Peyer's patch (tissue), 4 donors: Measurements from ENCODE around the gene VAMP8. TPM values are rescaled to one million over a fixed set of nuclear protein-coding genes. Genes with fewer than 3 reads are reported as not detected.

Experiments
- DNase-seq, 3 donors: peaks; one replicate each; pipeline ENCODE4 v3.0.0-alpha.2; 2017 to 2019
- H3K27ac ChIP-seq, 4 donors: fragments of 200-600 bp; sonication (generic); one replicate each; pipeline ENCODE4 v1.5.1; 2016 to 2019
- H3K27me3 ChIP-seq, 2 donors: fragments of 200-600 bp; sonication (generic); one replicate each; pipeline ENCODE4 v1.5.1; 2019
- H3K36me3 ChIP-seq, 3 donors: fragments of 200-600 bp; sonication (generic); one replicate each; pipeline ENCODE4 v1.5.1; 2016 to 2019
- H3K4me1 ChIP-seq, 4 donors: fragments of 200-600 bp; sonication (generic); one replicate each; pipeline ENCODE4 v1.5.1; 2016 to 2019
- H3K4me3 ChIP-seq, 4 donors: fragments of 200-600 bp; sonication (generic); 1 replicate in 3 of 4; 2 replicates in 1 of 4; pipeline ENCODE4 v1.5.1; 2016 to 2019; ENCODE audit warnings: mild to moderate bottlenecking in 1 of 4
- H3K9me3 ChIP-seq, 4 donors: fragments of 200-600 bp; sonication (generic); one replicate each; pipeline ENCODE4 v1.5.1; 2016 to 2019; ENCODE audit warnings: mild to moderate bottlenecking in 1 of 4
- POLR2A ChIP-seq, 2 donors: fragments of 450-650 bp; IDR thresholded peaks; one replicate each; pipeline ENCODE4 v1.5.1; 2017; ENCODE audit warnings: antibody characterized with exemption in 2 of 2, mild to moderate bottlenecking in 2 of 2, moderate library complexity in 2 of 2
- total RNA-seq, 4 donors: library from RNA; depleted of rRNA; stranded (reverse); fragments of >200 nt; gene quantifications; one replicate each; pipeline ENCODE4 v1.1.0, GENCODE V29; 2016
- TF ChIP-seq, protein P1 (sequence below), 6 experiments: fragments of 450-650 bp in 4 of 6; fragments of 200-600 bp in 2 of 6; sonication (generic) in 1 of 6; IDR thresholded peaks; one replicate each; pipeline ENCODE4 v1.5.1; 2017 to 2019; ENCODE audit warnings: antibody characterized with exemption in 6 of 6, mild to moderate bottlenecking in 3 of 6, moderate library complexity in 1 of 6

The VAMP8 gene
- total RNA-seq, 4 donors from 2014 or later, result 75.1 to 189 (median 112) TPM

- no peaks in the 10 kb centered on the region for H3K27me3 ChIP-seq
- peak overlapping the region in 1 of 4 donors; percentile 76 for H3K4me3 ChIP-seq
- no peaks in the 10 kb centered on the region for H3K9me3 ChIP-seq
- no peak for TF ChIP-seq POLR2A (IDR thresholded peaks at IDR 0.05)
- TF ChIP-seq, protein P1, sequence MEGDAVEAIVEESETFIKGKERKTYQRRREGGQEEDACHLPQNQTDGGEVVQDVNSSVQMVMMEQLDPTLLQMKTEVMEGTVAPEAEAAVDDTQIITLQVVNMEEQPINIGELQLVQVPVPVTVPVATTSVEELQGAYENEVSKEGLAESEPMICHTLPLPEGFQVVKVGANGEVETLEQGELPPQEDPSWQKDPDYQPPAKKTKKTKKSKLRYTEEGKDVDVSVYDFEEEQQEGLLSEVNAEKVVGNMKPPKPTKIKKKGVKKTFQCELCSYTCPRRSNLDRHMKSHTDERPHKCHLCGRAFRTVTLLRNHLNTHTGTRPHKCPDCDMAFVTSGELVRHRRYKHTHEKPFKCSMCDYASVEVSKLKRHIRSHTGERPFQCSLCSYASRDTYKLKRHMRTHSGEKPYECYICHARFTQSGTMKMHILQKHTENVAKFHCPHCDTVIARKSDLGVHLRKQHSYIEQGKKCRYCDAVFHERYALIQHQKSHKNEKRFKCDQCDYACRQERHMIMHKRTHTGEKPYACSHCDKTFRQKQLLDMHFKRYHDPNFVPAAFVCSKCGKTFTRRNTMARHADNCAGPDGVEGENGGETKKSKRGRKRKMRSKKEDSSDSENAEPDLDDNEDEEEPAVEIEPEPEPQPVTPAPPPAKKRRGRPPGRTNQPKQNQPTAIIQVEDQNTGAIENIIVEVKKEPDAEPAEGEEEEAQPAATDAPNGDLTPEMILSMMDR (IDR thresholded peaks at IDR 0.05), result no peak
- DNase-seq, result no peak
- peaks cover 0 to 10% (median 0%) of the 10 kb centered on the region in 3 donors for H3K36me3 ChIP-seq
- H3K27ac ChIP-seq, result peak overlapping the region; percentile 68 to 99 (median 90)
- H3K4me1 ChIP-seq, result peaks cover 6 to 61% (median 14%) of the 10 kb centered on the region in 4 donors
Observed at GRCh38 chr2:85585781-85586105, 8.4 kb downstream of the VAMP8 start.

DNA sequence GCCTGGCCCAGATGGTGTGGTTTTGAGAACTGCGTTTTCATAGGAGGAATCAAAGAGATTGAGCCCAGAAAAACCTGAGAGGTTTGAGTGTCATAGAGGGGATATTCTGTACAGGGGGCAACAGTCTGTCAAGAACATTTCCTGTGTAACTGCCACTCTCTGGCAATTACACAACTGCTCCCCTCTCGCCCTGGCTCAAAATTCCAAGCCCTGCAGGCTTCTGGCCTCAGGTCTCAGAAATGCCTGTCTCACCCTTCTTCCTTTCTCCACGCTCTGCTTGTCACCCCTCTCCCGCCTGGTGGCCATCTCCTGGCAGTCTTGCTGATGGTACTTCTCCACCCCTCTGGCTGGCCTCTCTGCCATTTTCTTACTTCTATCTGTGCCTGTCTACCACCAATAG lies 10.8 kb downstream of the VAMP8 start:
- no peak overlapping the region for H3K4me3 ChIP-seq
- no peaks in the 10 kb centered on the region for H3K27me3 ChIP-seq
- DNase-seq, result no peak
- TF ChIP-seq, protein P1 (IDR thresholded peaks at IDR 0.05), result no peak
- no peak for TF ChIP-seq POLR2A (IDR thresholded peaks at IDR 0.05)
- no peaks in the 10 kb centered on the region for H3K9me3 ChIP-seq
- H3K4me1 ChIP-seq, result peaks cover 6 to 63% (median 14%) of the 10 kb centered on the region in 4 donors
- peak overlapping the region in 1 of 4 donors; percentile 22 for H3K27ac ChIP-seq
- no peaks in the 10 kb centered on the region for H3K36me3 ChIP-seq

GRCh38 chr2:85588645-85589044 lies 11.3 kb downstream of the VAMP8 start:
- Histone ChIP-seq H3K27ac (peak overlapping the region in 1 of 4 donors; percentile 22), H3K27me3 (no peaks in the 10 kb centered on the region), H3K4me3 (no peak overlapping the region), H3K4me1 (peaks cover 6 to 59% (median 11%) of the 10 kb centered on the region in 4 donors), H3K36me3 (no peaks in the 10 kb centered on the region), H3K9me3 (no peaks in the 10 kb centered on the region)
- DNase-seq, result no peak
- TF ChIP-seq, protein P1 (IDR thresholded peaks at IDR 0.05), result no peak
- no peak for TF ChIP-seq POLR2A (IDR thresholded peaks at IDR 0.05)

DNA sequence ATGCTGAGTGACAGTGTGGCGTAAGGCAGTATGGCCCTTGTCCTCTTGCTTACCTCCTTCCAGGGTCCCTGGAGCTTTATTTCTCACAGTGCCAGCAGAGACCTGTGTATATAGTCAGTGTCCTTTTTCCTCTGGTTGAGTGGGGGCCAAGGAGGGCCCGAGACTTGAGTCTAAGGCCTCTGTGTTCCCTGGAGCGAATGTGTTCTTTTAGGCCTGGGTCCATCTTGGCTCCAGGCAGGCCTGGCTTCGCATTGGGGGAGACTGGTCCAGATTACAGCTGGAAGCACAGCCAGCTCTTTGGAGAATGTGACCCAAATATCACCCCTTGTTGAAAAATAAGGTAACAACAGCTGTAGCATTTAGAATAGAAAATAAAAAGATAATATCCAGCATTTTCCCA lies 11.8 kb downstream of the VAMP8 start:
- H3K27me3 ChIP-seq, result no peaks in the 10 kb centered on the region
- peak overlapping the region in 2 of 4 donors; percentile 11 to 26 for H3K27ac ChIP-seq
- TF ChIP-seq POLR2A (IDR thresholded peaks at IDR 0.05), result no peak
- TF ChIP-seq, protein P1 (IDR thresholded peaks at IDR 0.05), result no peak
- H3K9me3 ChIP-seq, result no peaks in the 10 kb centered on the region
- no peaks in the 10 kb centered on the region for H3K36me3 ChIP-seq
- DNase-seq, result no peak
- peaks cover 3 to 57% (median 10%) of the 10 kb centered on the region in 4 donors for H3K4me1 ChIP-seq
- no peak overlapping the region for H3K4me3 ChIP-seq

DNA sequence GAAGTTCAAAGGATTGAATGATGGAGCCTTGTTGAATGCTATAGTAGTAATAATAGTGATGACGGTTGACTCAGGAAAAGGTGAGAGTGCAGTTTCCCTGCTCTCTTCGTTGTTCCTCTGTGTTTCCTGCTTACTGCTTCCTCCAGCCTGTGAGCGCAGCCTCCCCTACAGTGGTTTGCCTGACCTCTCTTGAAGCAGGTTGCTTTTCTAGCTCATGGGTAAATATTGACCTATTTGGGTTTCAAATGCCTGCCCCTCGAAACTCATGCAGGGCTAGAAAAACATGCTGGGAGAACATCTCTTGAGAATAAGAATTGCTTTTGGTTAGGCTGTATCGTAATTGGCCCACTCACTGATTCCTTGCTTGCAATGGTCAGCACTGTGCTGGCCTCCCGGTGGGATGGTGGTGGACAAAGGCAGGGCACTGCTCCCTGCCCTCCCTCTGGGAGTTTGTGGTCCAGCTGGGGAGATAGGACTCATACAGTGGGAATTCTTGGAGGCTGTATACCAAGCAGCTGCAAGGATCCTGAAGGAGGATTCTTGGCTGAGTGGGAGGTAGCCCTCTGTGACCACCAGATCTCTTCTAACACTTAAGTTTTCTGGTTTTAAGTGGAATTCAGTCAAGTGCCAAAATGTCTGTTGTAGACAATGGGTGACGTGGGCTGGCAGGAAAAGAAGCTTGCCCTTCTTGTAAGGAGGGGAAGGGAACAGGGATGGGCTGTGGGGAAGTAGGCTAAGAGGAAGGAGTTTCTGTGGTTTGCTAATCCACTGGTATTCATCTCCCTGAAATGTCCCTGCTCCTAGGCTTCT lies 12.8 kb downstream of the VAMP8 start:
- Histone ChIP-seq H3K4me1 (peaks cover 3 to 54% (median 12%) of the 10 kb centered on the region in 4 donors), H3K36me3 (no peaks in the 10 kb centered on the region), H3K4me3 (no peak overlapping the region), H3K27me3 (no peaks in the 10 kb centered on the region), H3K27ac (peak overlapping the region; percentile 26 to 57 (median 40)), H3K9me3 (no peaks in the 10 kb centered on the region)
- no peak for DNase-seq
- no peak for TF ChIP-seq POLR2A (IDR thresholded peaks at IDR 0.05)
- TF ChIP-seq, protein P1 (IDR thresholded peaks at IDR 0.05), result no peak
